ENCODE measurements around the gene PIEZO1. TPM values are rescaled to one million over a fixed set of nuclear protein-coding genes. Genes with fewer than 3 reads are reported as not detected.

Gene PIEZO1
- total RNA-seq, 4 donors from 2014 or later: 62.3 to 161 (median 123) TPM

DNA sequence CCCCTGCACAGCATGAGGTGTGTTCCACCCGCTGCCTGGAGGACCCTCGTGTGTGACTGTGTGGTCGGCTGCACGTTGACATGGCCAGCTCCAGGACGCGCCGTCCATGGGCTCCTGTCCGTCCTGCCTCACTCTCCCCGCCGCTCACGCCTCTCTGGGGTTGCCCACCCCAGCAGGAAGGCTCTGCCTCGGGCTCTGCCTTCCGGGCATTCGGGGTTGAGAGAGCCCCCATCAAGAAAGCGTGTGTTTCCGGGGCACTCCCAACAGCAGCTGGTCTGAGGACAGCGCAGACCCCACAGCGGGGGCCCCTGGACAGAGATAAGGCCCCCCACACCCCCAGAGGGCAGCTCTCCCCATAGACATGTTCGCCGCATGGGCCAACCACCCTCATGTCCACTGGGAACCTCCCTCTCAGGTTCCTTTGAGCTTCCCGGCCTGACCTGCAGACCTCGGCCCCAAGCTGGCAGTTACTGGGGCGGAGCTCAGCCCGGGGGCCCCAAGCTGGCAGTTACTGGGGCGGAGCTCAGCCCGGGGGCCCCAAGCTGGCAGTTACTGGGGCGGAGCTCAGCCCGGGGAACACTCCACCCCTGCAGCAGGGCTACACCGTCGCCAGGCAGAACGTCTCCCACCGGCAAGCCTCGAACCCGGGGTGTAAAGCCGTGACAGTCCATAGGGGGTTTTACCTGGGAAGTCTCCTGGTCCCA, 8.4 kb upstream of the PIEZO1 start:
- H3K27me3 ChIP-seq: peaks cover 0 to 8% of the 10 kb centered on the region in 2 donors
- DNase-seq: no peak
- TF ChIP-seq POLR2A (IDR thresholded peaks at IDR 0.05): no peak
- TF ChIP-seq, protein P1, sequence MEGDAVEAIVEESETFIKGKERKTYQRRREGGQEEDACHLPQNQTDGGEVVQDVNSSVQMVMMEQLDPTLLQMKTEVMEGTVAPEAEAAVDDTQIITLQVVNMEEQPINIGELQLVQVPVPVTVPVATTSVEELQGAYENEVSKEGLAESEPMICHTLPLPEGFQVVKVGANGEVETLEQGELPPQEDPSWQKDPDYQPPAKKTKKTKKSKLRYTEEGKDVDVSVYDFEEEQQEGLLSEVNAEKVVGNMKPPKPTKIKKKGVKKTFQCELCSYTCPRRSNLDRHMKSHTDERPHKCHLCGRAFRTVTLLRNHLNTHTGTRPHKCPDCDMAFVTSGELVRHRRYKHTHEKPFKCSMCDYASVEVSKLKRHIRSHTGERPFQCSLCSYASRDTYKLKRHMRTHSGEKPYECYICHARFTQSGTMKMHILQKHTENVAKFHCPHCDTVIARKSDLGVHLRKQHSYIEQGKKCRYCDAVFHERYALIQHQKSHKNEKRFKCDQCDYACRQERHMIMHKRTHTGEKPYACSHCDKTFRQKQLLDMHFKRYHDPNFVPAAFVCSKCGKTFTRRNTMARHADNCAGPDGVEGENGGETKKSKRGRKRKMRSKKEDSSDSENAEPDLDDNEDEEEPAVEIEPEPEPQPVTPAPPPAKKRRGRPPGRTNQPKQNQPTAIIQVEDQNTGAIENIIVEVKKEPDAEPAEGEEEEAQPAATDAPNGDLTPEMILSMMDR (IDR thresholded peaks at IDR 0.05): no peak
- no peaks in the 10 kb centered on the region for H3K4me1 ChIP-seq
- H3K9me3 ChIP-seq: no peaks in the 10 kb centered on the region
- no peaks in the 10 kb centered on the region for H3K36me3 ChIP-seq
- H3K27ac ChIP-seq: no peak overlapping the region
- H3K4me3 ChIP-seq: no peak overlapping the region
- intact Hi-C loops (cut with DNase I; ENCODE audit: low total_unique reads): no loop called here

DNA sequence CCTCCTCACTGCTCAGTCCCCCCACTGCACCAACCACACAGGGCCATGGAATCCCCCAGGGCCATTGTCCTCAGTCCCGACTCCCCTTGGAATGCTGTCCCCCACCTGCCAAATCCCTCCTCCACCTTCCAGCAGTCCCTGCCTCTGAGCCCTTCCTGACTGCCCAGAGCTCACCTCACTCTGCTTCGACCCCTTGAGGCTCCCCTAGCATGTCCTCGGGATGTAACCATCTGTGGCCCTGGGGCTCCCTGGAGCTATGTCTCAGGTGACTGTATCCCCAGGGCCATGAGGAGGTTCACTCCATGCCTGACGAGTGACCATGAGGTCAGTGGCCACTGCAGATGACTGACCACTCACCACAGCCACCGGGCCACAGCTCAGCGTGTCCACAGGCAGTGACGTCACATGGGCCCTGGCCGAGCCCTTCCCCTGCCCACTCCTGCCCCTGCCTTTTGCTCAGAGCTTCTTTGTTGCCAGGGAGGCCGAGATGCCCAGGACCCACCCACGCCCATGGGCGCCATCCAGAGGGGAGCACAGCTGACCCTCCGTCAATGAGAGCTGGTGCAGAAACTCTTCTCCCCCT, 7.7 kb upstream of the PIEZO1 start:
- no peaks in the 10 kb centered on the region for H3K9me3 ChIP-seq
- no peak for DNase-seq
- H3K36me3 ChIP-seq: no peaks in the 10 kb centered on the region
- H3K27me3 ChIP-seq: peaks cover 0 to 8% of the 10 kb centered on the region in 2 donors
- TF ChIP-seq, protein P1 (IDR thresholded peaks at IDR 0.05): no peak
- TF ChIP-seq POLR2A (IDR thresholded peaks at IDR 0.05): no peak
- no peak overlapping the region for H3K4me3 ChIP-seq
- H3K4me1 ChIP-seq: no peaks in the 10 kb centered on the region
- intact Hi-C loops (cut with DNase I; ENCODE audit: low total_unique reads): no loop called here
- no peak overlapping the region for H3K27ac ChIP-seq

DNA sequence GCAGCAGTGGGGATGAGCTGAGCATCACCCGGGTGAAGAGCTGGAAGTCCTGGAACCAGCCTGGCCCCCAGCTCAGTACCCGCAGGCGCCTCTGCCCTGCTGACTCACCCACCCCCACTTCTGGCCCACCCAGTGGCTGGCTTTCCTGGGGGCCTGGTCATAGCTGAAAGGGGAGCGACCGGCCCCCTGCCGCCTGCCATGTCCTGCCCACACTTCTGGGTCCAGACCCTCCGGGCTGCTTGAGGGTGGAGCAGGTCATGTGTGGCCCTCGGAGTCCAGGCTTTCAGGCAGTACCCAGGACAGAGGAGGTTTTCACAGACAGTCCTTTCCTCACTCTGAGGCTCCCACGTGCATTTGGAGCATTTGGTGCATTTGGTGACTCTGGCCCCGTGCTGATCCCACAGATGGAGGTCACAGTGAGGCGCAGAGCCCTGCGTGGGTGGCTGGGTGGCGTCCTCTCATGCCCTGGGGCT, 7.1 kb upstream of the PIEZO1 start:
- Histone ChIP-seq H3K27ac (no peak overlapping the region), H3K27me3 (peaks cover 0 to 8% of the 10 kb centered on the region in 2 donors)

DNA sequence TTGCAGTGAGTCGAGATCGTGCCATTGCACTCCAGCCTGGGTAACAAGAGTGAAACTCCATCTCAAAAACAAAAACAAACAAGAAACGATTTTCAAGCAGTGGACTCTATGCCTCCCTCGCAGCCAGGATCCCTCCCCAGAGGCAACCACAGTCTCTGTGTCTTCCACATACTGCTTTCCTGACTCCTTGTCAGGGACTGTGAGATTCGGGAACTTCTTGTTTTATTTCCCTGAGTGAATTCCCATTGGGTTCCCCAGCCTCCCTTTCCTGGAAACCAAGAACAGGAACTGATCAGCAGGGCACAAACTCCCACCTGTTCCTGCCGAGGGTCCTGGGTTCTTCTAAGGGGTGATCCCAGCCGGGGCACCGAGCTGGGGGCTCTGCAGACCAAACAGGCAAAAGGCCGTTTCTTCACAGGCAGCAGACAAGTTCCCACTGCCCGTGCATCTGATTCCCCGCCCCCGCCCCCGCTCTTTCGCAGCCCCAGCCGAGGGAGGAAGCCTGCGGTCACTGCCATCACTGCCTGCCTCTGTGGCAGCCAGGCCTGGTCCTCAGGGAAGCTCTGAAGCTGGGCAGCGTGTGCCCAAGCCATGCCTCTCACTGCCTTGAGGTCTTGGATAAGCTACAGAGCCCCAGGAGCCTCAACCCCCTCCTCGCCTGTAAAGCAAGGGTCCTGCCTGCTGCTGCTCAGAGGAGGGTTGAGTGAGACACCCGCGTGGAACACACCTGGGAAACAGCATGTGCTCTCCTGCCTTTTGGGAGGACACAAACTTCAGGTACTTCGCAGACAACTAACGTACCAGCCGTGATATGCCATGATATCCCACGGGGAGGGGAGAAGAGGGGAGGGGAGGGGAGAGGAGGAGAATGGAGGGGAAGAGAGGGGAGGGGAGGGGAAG, 5.5 kb upstream of the PIEZO1 start:
- Histone ChIP-seq H3K9me3 (no peaks in the 10 kb centered on the region), H3K4me3 (no peak overlapping the region), H3K36me3 (no peaks in the 10 kb centered on the region), H3K4me1 (no peaks in the 10 kb centered on the region), H3K27me3 (peaks cover 0 to 8% of the 10 kb centered on the region in 2 donors), H3K27ac (no peak overlapping the region)
- no peak for DNase-seq
- TF ChIP-seq, protein P1 (IDR thresholded peaks at IDR 0.05): no peak
- no peak for TF ChIP-seq POLR2A (IDR thresholded peaks at IDR 0.05)
- intact Hi-C loops (cut with DNase I; ENCODE audit: low total_unique reads): no loop called here

More for the DNA sequence above, 7.1 kb upstream of the PIEZO1 start:
- DNase-seq: no peak
- H3K36me3 ChIP-seq: no peaks in the 10 kb centered on the region
- H3K4me1 ChIP-seq: no peaks in the 10 kb centered on the region
- no peaks in the 10 kb centered on the region for H3K9me3 ChIP-seq
- TF ChIP-seq POLR2A (IDR thresholded peaks at IDR 0.05): no peak
- TF ChIP-seq, protein P1 (IDR thresholded peaks at IDR 0.05): no peak
- no peak overlapping the region for H3K4me3 ChIP-seq
- intact Hi-C loops (cut with DNase I; ENCODE audit: low total_unique reads): no loop called here
